ENCODE measurements around the gene FOXS1.

FOXS1 gene

GRCh38 chr20:31797364-31797763, 48.0 kb downstream of the FOXS1 start:
- no peak for DNase-seq (ENCODE audit: low read depth, low spot score)
